K562 (cell line): Measurements from ENCODE around the gene SHC1. TPM values are rescaled to one million over a fixed set of nuclear protein-coding genes. Genes with fewer than 3 reads are reported as not detected.

Source experiments
- ARNT ChIP-seq, 2 experiments: fragments of 450-650 bp; IDR thresholded peaks; 2 replicates each; pipeline ENCODE4 v1.6.1; 2016; ENCODE audit warnings: mild to moderate bottlenecking in 1 of 2
- BACH1 ChIP-seq: fragments of 200-800 bp; sonication (Bioruptor generic); IDR thresholded peaks from 2 replicates; pipeline ENCODE4 v1.6.1; 2016; ENCODE audit warnings: missing genetic modification characterization, missing compliant biosample characterization
- C11orf30 ChIP-seq: fragments of 450-650 bp; IDR thresholded peaks from 2 replicates; pipeline ENCODE4 v1.6.1; 2016; ENCODE audit warnings: low read depth, mild to moderate bottlenecking
- CBX2 ChIP-seq: fragments of 200-600 bp; sonication (generic); IDR thresholded peaks from one replicate; pipeline ENCODE4 v1.6.1; 2012; ENCODE audit warnings: mild to moderate bottlenecking, low read length, inconsistent platforms; ENCODE audit not compliant: insufficient read depth, poor library complexity, severe bottlenecking
- CBX3 ChIP-seq, 2 experiments: IDR thresholded peaks; 1 replicate in 1 of 2; 2 replicates in 1 of 2; pipeline ENCODE4 v1.6.1; 2012; ENCODE audit warnings: inconsistent platforms in 2 of 2, low read length in 2 of 2, borderline replicate concordance in 1 of 2, control low read depth in 1 of 2
- CCNT2 ChIP-seq: IDR thresholded peaks from 2 replicates; pipeline ENCODE4 v1.6.1; 2011; ENCODE audit warnings: borderline replicate concordance, low read depth, mild to moderate bottlenecking, moderate library complexity, mixed read lengths, low read length; ENCODE audit not compliant: insufficient read length; ENCODE audit errors: extremely low read depth
- EP300 ChIP-seq: IDR thresholded peaks from 2 replicates; pipeline ENCODE4 v1.6.1; 2012; ENCODE audit warnings: low read length, improper control_type of control experiment
- FIP1L1 ChIP-seq: fragments of 200-400 bp; formaldehyde crosslinking; IDR thresholded peaks from 2 replicates; pipeline ENCODE4 v1.6.1; 2018; ENCODE audit warnings: mild to moderate bottlenecking, low read depth, low read length; ENCODE audit not compliant: poor library complexity, severe bottlenecking
- HDAC2 ChIP-seq: fragments of 450-650 bp; IDR thresholded peaks from 2 replicates; pipeline ENCODE4 v1.6.1; 2016; ENCODE audit warnings: mild to moderate bottlenecking
- HNRNPH1 ChIP-seq: fragments of 200-400 bp; formaldehyde crosslinking; optimal IDR thresholded peaks from 2 replicates; pipeline ENCODE3; 2017; ENCODE audit warnings: low read depth, mild to moderate bottlenecking, low read length, moderate library complexity
- HOXB6 ChIP-seq: fragments of 250-450 bp; sonication (Bioruptor Pico); IDR thresholded peaks from 2 replicates; pipeline ENCODE4 v1.5.1; 2022; ENCODE audit warnings: mild to moderate bottlenecking, borderline replicate concordance
- MCM5 ChIP-seq: fragments of 450-650 bp; IDR thresholded peaks from 2 replicates; pipeline ENCODE4 v1.6.1; 2016; ENCODE audit warnings: low read depth
- MEF2A ChIP-seq: IDR thresholded peaks from 2 replicates; pipeline ENCODE4 v1.6.1; 2011; ENCODE audit warnings: low read depth, mild to moderate bottlenecking, low read length, moderate library complexity; ENCODE audit not compliant: control insufficient read depth
- NELFE ChIP-seq: IDR thresholded peaks from 2 replicates; pipeline ENCODE4 v1.6.1; 2011; ENCODE audit warnings: mild to moderate bottlenecking; ENCODE audit not compliant: insufficient read depth, insufficient read length
- PHF8 ChIP-seq: fragments of 200-600 bp; sonication (generic); IDR thresholded peaks from 2 replicates; pipeline ENCODE4 v1.6.1; 2012; ENCODE audit warnings: mixed run types, mild to moderate bottlenecking, inconsistent platforms, low read length, moderate library complexity, borderline replicate concordance
- PML ChIP-seq: IDR thresholded peaks from 2 replicates; pipeline ENCODE4 v1.6.1; 2012; ENCODE audit warnings: low read length, inconsistent platforms
- PURB ChIP-seq: sonication (generic); formaldehyde crosslinking; IDR thresholded peaks from 2 replicates; pipeline ENCODE4 v1.9.0; 2021; ENCODE audit warnings: low read depth, mild to moderate bottlenecking, missing genetic modification reagents
- RUNX1 ChIP-seq: sonication (generic); IDR thresholded peaks from 2 replicates; pipeline ENCODE4 v1.6.1; 2016; ENCODE audit warnings: antibody characterized with exemption, low read depth
- SMARCA5 ChIP-seq: fragments of 450-650 bp; IDR thresholded peaks from 2 replicates; pipeline ENCODE4 v1.6.1; 2016
- SNRNP70 ChIP-seq: fragments of 200-400 bp; formaldehyde crosslinking; optimal IDR thresholded peaks from 2 replicates; pipeline ENCODE3; 2017; ENCODE audit warnings: low read depth, low read length
- WHSC1 ChIP-seq: IDR thresholded peaks from one replicate; pipeline ENCODE4 v1.6.1; 2012; ENCODE audit warnings: low read length, control low read depth, inconsistent platforms
- ZC3H11A ChIP-seq: IDR thresholded peaks from 2 replicates; pipeline ENCODE4 v1.6.1; 2012; ENCODE audit warnings: low read depth, low read length, improper control_type of control experiment
- ZKSCAN1 ChIP-seq: fragments of 150-350 bp; IDR thresholded peaks from 2 replicates; pipeline ENCODE4 v1.6.1; 2016; ENCODE audit warnings: low read depth, low read length
- ZNF133 ChIP-seq: fragments of 250-450 bp; sonication (Bioruptor Pico); IDR thresholded peaks from 2 replicates; pipeline ENCODE4 v1.4.0; 2020; ENCODE audit warnings: mild to moderate bottlenecking
- ZNF140 ChIP-seq: fragments of 250-450 bp; sonication (Bioruptor Pico); IDR thresholded peaks from 2 replicates; pipeline ENCODE4 v1.8.0; 2021; ENCODE audit warnings: moderate library complexity, mild to moderate bottlenecking, inconsistent platforms
- ZNF165 ChIP-seq: fragments of 250-450 bp; sonication (Bioruptor Pico); IDR thresholded peaks from 2 replicates; pipeline ENCODE4 v1.4.0; 2020; ENCODE audit warnings: borderline replicate concordance
- ZNF212 ChIP-seq: fragments of 450-650 bp; formaldehyde crosslinking; IDR thresholded peaks from 2 replicates; pipeline ENCODE4 v1.4.0; 2020; ENCODE audit warnings: mild to moderate bottlenecking
- ZNF551 ChIP-seq: fragments of 250-450 bp; sonication (Bioruptor Pico); IDR thresholded peaks from 2 replicates; pipeline ENCODE4 v1.5.0; 2021; ENCODE audit warnings: mild to moderate bottlenecking, moderate library complexity
- ZNF644 ChIP-seq: fragments of 200-800 bp; sonication (Bioruptor generic); IDR thresholded peaks from 2 replicates; pipeline ENCODE4 v1.6.1; 2016; ENCODE audit warnings: low read depth, missing genetic modification characterization, missing compliant biosample characterization
- ZNF76 ChIP-seq: fragments of 250-450 bp; sonication (Bioruptor Pico); IDR thresholded peaks from 2 replicates; pipeline ENCODE4 v1.4.0; 2020; ENCODE audit warnings: mild to moderate bottlenecking, moderate library complexity, borderline replicate concordance
- ZNF766 ChIP-seq: fragments of 200-800 bp; sonication (Bioruptor generic); conservative IDR thresholded peaks from 2 replicates; pipeline ENCODE4 v1.6.1; 2016; ENCODE audit warnings: missing genetic modification characterization, missing compliant biosample characterization
- polyA plus RNA-seq, 8 experiments: library from polyadenylated mRNA; depleted of rRNA in 4 of 8; stranded (reverse) in 5 of 8; unstranded in 3 of 8; fragments of >200 nt; fragmentation: Nextera tagmentation in 2 of 8; fragmentation: Illumina TruSeq in 1 of 8; extraction: Ambion mirVana in 2 of 8; extraction: Trizol in 1 of 8; gene quantifications; 2 replicates each; pipeline versions ENCODE4 v1.2.1 to v1.2.3, GENCODE V29; 2011 to 2014; ENCODE audit warnings: inconsistent platforms in 1 of 8, missing spikeins in 1 of 8
- total RNA-seq, 7 experiments: library from RNA; depleted of rRNA in 6 of 7; stranded (reverse); fragments of >200 nt in 6 of 7; fragmentation: Illumina TruSeq in 2 of 7; extraction: Trizol in 2 of 7; gene quantifications; 2 replicates each; pipeline versions ENCODE4 v1.2.1 to v1.2.3, GENCODE V29; 2011 to 2021; ENCODE audit warnings: low replicate concordance in 1 of 7
- TF ChIP-seq, protein P1 (sequence below): fragments of 250-450 bp; sonication (Bioruptor Pico); IDR thresholded peaks from 2 replicates; pipeline ENCODE4 v1.5.0; 2021

Gene SHC1
- total and polyA plus RNA-seq, 9 of the 15 experiments (the other 6 are each of a cell fraction or from before 2014, with no cell fraction given): 4.1 to 113 (median 51.9) TPM

- no peak for TF ChIP-seq HNRNPH1
- no peak for TF ChIP-seq MEF2A
- no peak for TF ChIP-seq ZNF140 (CRISPR knock-in tag)
- TF ChIP-seq, protein P1, sequence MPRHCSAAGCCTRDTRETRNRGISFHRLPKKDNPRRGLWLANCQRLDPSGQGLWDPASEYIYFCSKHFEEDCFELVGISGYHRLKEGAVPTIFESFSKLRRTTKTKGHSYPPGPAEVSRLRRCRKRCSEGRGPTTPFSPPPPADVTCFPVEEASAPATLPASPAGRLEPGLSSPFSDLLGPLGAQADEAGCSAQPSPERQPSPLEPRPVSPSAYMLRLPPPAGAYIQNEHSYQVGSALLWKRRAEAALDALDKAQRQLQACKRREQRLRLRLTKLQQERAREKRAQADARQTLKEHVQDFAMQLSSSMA (CRISPR knock-in tag): no peak
- TF ChIP-seq MCM5: no peak
- no peak for TF ChIP-seq CBX2
- no peak for TF ChIP-seq ZNF644 (tag)
- no peak for TF ChIP-seq ZKSCAN1
- TF ChIP-seq ZNF133 (CRISPR knock-in tag): no peak
- peak; percentile 51; the same call in 1 of the 2 replicates for TF ChIP-seq BACH1 (tag)
- TF ChIP-seq PURB (CRISPR knock-in tag): no peak
- no peak for TF ChIP-seq FIP1L1
- TF ChIP-seq PML: peak; percentile 2; the same call in 1 of the 2 replicates
- TF ChIP-seq ARNT (IDR thresholded peaks at IDR 0.05): peak in 1 of 2 experiments; percentile 33; a peak in 1 of 4 replicates
- no peak for TF ChIP-seq C11orf30
- no peak for TF ChIP-seq ZNF165 (CRISPR knock-in tag)
- no peak for TF ChIP-seq ZC3H11A
- no peak for TF ChIP-seq CCNT2
- TF ChIP-seq ZNF551 (CRISPR knock-in tag): no peak
- no peak for TF ChIP-seq SNRNP70
- no peak for TF ChIP-seq ZNF212 (CRISPR knock-in tag)
- no peak for TF ChIP-seq SMARCA5
- no peak for TF ChIP-seq RUNX1
- peak; percentile 59; the same call in 1 of the 2 replicates for TF ChIP-seq PHF8
- TF ChIP-seq EP300: no peak; the same call in none of the 2 replicates
- TF ChIP-seq ZNF76 (CRISPR knock-in tag): no peak
- TF ChIP-seq HOXB6 (CRISPR knock-in tag): no peak
- peak; percentile 82 for TF ChIP-seq ZNF766 (CRISPR knock-in tag)
- no peak for TF ChIP-seq WHSC1
- no peak for TF ChIP-seq NELFE
- peak; percentile 74 for TF ChIP-seq HDAC2
- TF ChIP-seq CBX3 (IDR thresholded peaks at IDR 0.05; ENCODE audit: borderline replicate concordance in 1 of 2, low read length in 2 of 2): no peak
Measured at GRCh38 chr1:154937085-154937987, 33.2 kb downstream of the SHC1 start (continued).
